Endothelial cell of umbilical vein (primary cell): ENCODE results near the gene RXFP1.

Experiments used
- EZH2 ChIP-seq: IDR thresholded peaks from 2 replicates; pipeline ENCODE4 v1.6.1; 2012; ENCODE audit warnings: borderline replicate concordance, low read depth, mild to moderate bottlenecking, moderate library complexity, low read length, inconsistent platforms; ENCODE audit not compliant: severe bottlenecking
- FOS ChIP-seq: IDR thresholded peaks from 2 replicates; pipeline ENCODE4 v1.6.1; 2011; ENCODE audit warnings: mild to moderate bottlenecking, low read length, moderate library complexity, borderline replicate concordance; ENCODE audit not compliant: insufficient read depth
- GATA2 ChIP-seq: IDR thresholded peaks from 2 replicates; pipeline ENCODE4 v1.7.0; 2011; ENCODE audit warnings: low read depth, mild to moderate bottlenecking, moderate library complexity, mixed read lengths, low read length; ENCODE audit not compliant: insufficient read length, insufficient read depth
- JUN ChIP-seq: IDR thresholded peaks from 2 replicates; pipeline ENCODE4 v1.6.1; 2011; ENCODE audit warnings: borderline replicate concordance, low read depth; ENCODE audit not compliant: insufficient read length, insufficient read depth
- POLR2A ChIP-seq: IDR thresholded peaks from 2 replicates; pipeline ENCODE4 v1.6.1; 2012; ENCODE audit warnings: low read depth, mild to moderate bottlenecking, control low read depth, low read length
- POLR2AphosphoS5 ChIP-seq: IDR thresholded peaks from 2 replicates; pipeline ENCODE4 v1.6.1; 2012; ENCODE audit warnings: low read depth, mild to moderate bottlenecking, control low read depth, low read length, moderate library complexity; ENCODE audit not compliant: insufficient read depth
- TF ChIP-seq, protein P1 (sequence below), 2 donors: IDR thresholded peaks; 1 replicate in 1 of 2; 2 replicates in 1 of 2; pipeline ENCODE4 v1.5.1; 2011; ENCODE audit warnings: low read length in 2 of 2, mild to moderate bottlenecking in 2 of 2, moderate library complexity in 2 of 2, control low read depth in 1 of 2, inconsistent platforms in 1 of 2, low read depth in 1 of 2; ENCODE audit not compliant: insufficient read depth in 1 of 2; ENCODE audit errors: extremely low read depth in 1 of 2
- TF ChIP-seq, protein P2 (sequence below): IDR thresholded peaks from 2 replicates; pipeline ENCODE4 v1.6.1; 2011; ENCODE audit not compliant: insufficient read depth, insufficient read length

DNA sequence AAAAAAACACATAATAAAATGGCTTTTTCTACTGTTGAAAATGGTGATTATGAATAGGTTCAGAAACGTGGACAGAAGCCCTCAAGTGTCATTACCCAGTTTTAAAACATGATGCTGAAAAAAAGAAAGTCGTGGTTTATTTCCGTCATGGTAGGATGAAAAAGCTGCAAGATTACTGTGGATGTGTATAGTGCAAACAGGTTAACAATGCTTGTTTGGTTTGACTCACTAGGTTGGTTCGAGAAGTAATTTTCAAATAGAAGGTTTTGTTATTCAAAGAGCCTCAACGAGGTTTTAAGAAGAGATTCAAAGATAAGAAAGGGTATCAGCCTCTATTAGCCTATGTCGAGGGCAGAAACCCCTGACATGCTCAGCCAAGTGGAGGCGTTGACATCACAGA, 2.5 kb upstream of the RXFP1 start:
- TF ChIP-seq POLR2A (no peak), EZH2 (no peak), POLR2AphosphoS5 (no peak), GATA2 (no peak), FOS (no peak), JUN (no peak)
- TF ChIP-seq, protein P1, sequence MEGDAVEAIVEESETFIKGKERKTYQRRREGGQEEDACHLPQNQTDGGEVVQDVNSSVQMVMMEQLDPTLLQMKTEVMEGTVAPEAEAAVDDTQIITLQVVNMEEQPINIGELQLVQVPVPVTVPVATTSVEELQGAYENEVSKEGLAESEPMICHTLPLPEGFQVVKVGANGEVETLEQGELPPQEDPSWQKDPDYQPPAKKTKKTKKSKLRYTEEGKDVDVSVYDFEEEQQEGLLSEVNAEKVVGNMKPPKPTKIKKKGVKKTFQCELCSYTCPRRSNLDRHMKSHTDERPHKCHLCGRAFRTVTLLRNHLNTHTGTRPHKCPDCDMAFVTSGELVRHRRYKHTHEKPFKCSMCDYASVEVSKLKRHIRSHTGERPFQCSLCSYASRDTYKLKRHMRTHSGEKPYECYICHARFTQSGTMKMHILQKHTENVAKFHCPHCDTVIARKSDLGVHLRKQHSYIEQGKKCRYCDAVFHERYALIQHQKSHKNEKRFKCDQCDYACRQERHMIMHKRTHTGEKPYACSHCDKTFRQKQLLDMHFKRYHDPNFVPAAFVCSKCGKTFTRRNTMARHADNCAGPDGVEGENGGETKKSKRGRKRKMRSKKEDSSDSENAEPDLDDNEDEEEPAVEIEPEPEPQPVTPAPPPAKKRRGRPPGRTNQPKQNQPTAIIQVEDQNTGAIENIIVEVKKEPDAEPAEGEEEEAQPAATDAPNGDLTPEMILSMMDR (IDR thresholded peaks at IDR 0.05; ENCODE audit: extremely low read depth in 1 of 2, insufficient read depth in 1 of 2, low read depth in 1 of 2, low read length in 2 of 2), result no peak
- TF ChIP-seq, protein P2, sequence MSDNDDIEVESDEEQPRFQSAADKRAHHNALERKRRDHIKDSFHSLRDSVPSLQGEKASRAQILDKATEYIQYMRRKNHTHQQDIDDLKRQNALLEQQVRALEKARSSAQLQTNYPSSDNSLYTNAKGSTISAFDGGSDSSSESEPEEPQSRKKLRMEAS, result no peak
